ENCODE results near the gene SHC2. TPM values are rescaled to one million over a fixed set of nuclear protein-coding genes. Genes with fewer than 3 reads are reported as not detected.
A peak's percentile ranks its signal among the peaks of the same experiment; 100 is the strongest.

The SHC2 gene
- total and polyA plus RNA-seq, 9 donors = 0.62 to 40.7 (median 15.4) TPM

GRCh38 chr19:374886-375235, 86.0 kb downstream of the SHC2 start:
- H3K27ac ChIP-seq = no peak overlapping the region
- H3K36me3 ChIP-seq = no peaks in the 10 kb centered on the region
- no peak overlapping the region for H3K4me3 ChIP-seq
- H3K27me3 ChIP-seq = no peaks in the 10 kb centered on the region
- 74 to 82% (median 81%) methylated on average over 17 of the region's 17 CpGs for WGBS, 3 donors
- intact Hi-C loops (cut with DNase I) = loop anchor here in 1 of 4 donors (10.0 kb wide), 1 partner anchor 60 kb away; no protein-coding TSS in a partner anchor
- no peaks in the 10 kb centered on the region for H3K9me3 ChIP-seq
- TF ChIP-seq CTCF (IDR thresholded peaks at IDR 0.05) = no peak
- TF ChIP-seq POLR2A (IDR thresholded peaks at IDR 0.05) = no peak
- TF ChIP-seq EP300 (IDR thresholded peaks at IDR 0.05) = no peak
- peaks cover 2% of the 10 kb centered on the region for H3K4me1 ChIP-seq (ENCODE audit: insufficient read depth)
- peak in 1 of 5 donors; percentile 26 for DNase-seq

DNA sequence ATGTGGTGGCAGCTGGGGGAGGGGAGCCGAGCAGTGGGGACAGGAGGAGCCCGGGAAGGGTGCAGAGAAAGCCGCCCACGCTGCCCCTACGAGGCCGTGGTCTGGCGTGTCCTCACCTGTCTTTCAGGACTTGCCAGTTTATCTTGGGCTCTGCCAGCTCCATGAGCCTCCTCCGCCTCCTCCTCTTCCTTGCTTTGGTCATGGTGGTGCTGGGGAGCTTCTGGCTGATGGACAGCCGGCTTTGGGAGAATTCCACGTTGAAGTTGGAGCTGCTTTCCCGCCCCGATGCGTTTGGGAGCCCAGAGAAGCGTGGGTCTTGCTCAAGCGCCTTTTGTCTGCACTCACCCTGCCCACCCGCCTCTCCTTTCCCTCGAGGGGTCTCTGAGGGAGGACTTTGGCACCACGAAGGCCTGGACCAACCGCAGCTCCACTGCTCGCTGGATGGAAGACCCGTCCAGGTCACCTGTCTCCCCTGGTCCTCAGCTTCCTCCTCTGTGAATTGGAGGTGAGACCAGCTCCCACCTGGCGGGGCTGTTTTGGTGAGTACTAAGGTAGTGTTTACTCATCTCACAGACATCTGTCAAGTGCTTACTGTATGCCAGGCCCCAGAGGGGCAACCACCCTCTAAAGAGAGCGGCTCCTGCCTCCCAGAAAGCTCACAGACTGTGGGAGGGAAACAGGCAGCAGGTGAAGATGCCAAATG, 86.5 kb downstream of the SHC2 start:
- peak in 1 of 5 donors; percentile 26 for DNase-seq
- intact Hi-C loops (cut with DNase I) = loop anchor here in 1 of 4 donors (10.0 kb wide), 1 partner anchor 60 kb away; no protein-coding TSS in a partner anchor
- Histone ChIP-seq H3K4me1 (ENCODE audit: insufficient read depth) (peaks cover 2% of the 10 kb centered on the region), H3K27ac (no peak overlapping the region), H3K9me3 (no peaks in the 10 kb centered on the region), H3K36me3 (no peaks in the 10 kb centered on the region), H3K27me3 (no peaks in the 10 kb centered on the region), H3K4me3 (no peak overlapping the region)
- no peak for TF ChIP-seq POLR2A (IDR thresholded peaks at IDR 0.05)
- WGBS, 3 donors = 64 to 66% (median 65%) methylated on average over 21 to 23 of the region's 23 CpGs

GRCh38 chr19:373391-374182, 87.2 kb downstream of the SHC2 start:
- Histone ChIP-seq H3K27me3 (no peaks in the 10 kb centered on the region), H3K4me1 (ENCODE audit: insufficient read depth) (peaks cover 2% of the 10 kb centered on the region), H3K36me3 (no peaks in the 10 kb centered on the region), H3K9me3 (no peaks in the 10 kb centered on the region), H3K27ac (no peak overlapping the region), H3K4me3 (no peak overlapping the region)
- intact Hi-C loops (cut with DNase I) = loop anchor here in 1 of 4 donors (10.0 kb wide), 1 partner anchor 59 kb away; no protein-coding TSS in a partner anchor
- TF ChIP-seq POLR2A (IDR thresholded peaks at IDR 0.05) (no peak), CTCF (IDR thresholded peaks at IDR 0.05) (no peak), EP300 (IDR thresholded peaks at IDR 0.05) (no peak)
- DNase-seq = peak in 1 of 5 donors; percentile 29
- 68 to 80% (median 75%) methylated on average over 24 of the region's 24 CpGs for whole genome bisulfite sequencing, 3 donors

GRCh38 chr19:372306-372890, 88.4 kb downstream of the SHC2 start:
- intact Hi-C loops (cut with DNase I) = loop anchor here in 1 of 4 donors (10.0 kb wide), 1 partner anchor 58 kb away; no protein-coding TSS in a partner anchor
- TF ChIP-seq EP300 (IDR thresholded peaks at IDR 0.05) (no peak), CTCF (IDR thresholded peaks at IDR 0.05) (no peak), POLR2A (IDR thresholded peaks at IDR 0.05) (no peak)
- H3K27me3 ChIP-seq = no peaks in the 10 kb centered on the region
- DNase-seq = peak; percentile 28 to 80 (median 49)
- H3K4me1 ChIP-seq (ENCODE audit: insufficient read depth) = peaks cover 2% of the 10 kb centered on the region
- WGBS, 3 donors = 4 to 14% (median 6%) methylated on average over 14 of the region's 14 CpGs
- H3K36me3 ChIP-seq = no peaks in the 10 kb centered on the region
- no peaks in the 10 kb centered on the region for H3K9me3 ChIP-seq
- no peak overlapping the region for H3K27ac ChIP-seq
- no peak overlapping the region for H3K4me3 ChIP-seq
